HUDEP-2 (cell line): ENCODE results near the gene FBXO48.
A peak's percentile ranks its signal among the peaks of the same experiment; 100 is the strongest.
"Not testable (repeated sequence)": the region's sequence is repeated elsewhere in the genome, so short reads cannot be mapped to it uniquely, and the experiment has no call there.

Experiments used
- DNase-seq, 76 experiments: peaks; one replicate each; lab custom pipeline; 2025; ENCODE audit not compliant: unreplicated experiment in 76 of 76; lab: John Stamatoyannopoulos, UW

FBXO48 gene

GRCh38 chr2:68467077-68467960 lies at the start of gene FBXO48, which contains the start of gene APLF:
Gene FBXO48 (minus strand): TSS chr2:68467294. CDS start chr2:68465145, 2,149 bp downstream.
Gene APLF (plus strand): TSS chr2:68467585. CDS start chr2:68467732, 147 bp downstream.
- peak in 75 of 76 experiments; percentile 73 to 99 (median 96) for DNase-seq

GRCh38 chr2:68516051-68516955 lies 49.2 kb upstream of the FBXO48 start:
- no peak for DNase-seq

- DNase-seq, result no peak
Measured at GRCh38 chr2:68514316-68514929, 47.3 kb upstream of the FBXO48 start.

GRCh38 chr2:68512966-68513365 lies 45.9 kb upstream of the FBXO48 start:
- DNase-seq, result no peak

- no peak for DNase-seq
Measured at GRCh38 chr2:68512326-68512725, 45.2 kb upstream of the FBXO48 start.

- DNase-seq, result no peak
Measured at GRCh38 chr2:68506170-68506569, 39.1 kb upstream of the FBXO48 start.

- DNase-seq, result no peak
Measured at GRCh38 chr2:68505603-68506159, 38.6 kb upstream of the FBXO48 start.

GRCh38 chr2:68501768-68502167 lies 34.7 kb upstream of the FBXO48 start:
- no peak for DNase-seq

- no peak for DNase-seq
Measured at GRCh38 chr2:68500649-68501048, 33.6 kb upstream of the FBXO48 start.

GRCh38 chr2:68499133-68499532 lies 32.0 kb upstream of the FBXO48 start:
- DNase-seq, result no peak

- DNase-seq, result no peak
Measured at GRCh38 chr2:68491582-68491981, 24.5 kb upstream of the FBXO48 start.

- no peak for DNase-seq
Measured at GRCh38 chr2:68489282-68489681, 22.2 kb upstream of the FBXO48 start.

- DNase-seq, result not testable (repeated sequence)
Measured at GRCh38 chr2:68488605-68489004, 21.5 kb upstream of the FBXO48 start.

GRCh38 chr2:68487773-68488355 lies 20.8 kb upstream of the FBXO48 start:
- peak in 7 of 76 experiments; percentile 2 to 22 (median 8) for DNase-seq

- DNase-seq, result no peak
Measured at GRCh38 chr2:68483011-68483410, 15.9 kb upstream of the FBXO48 start.

- peak in 2 of 76 experiments; percentile 4 to 7 for DNase-seq
Measured at GRCh38 chr2:68482296-68482820, 15.3 kb upstream of the FBXO48 start.

GRCh38 chr2:68478688-68479087 lies 11.6 kb upstream of the FBXO48 start:
- no peak for DNase-seq

GRCh38 chr2:68476454-68476853 lies 9.4 kb upstream of the FBXO48 start:
- no peak for DNase-seq

GRCh38 chr2:68475576-68475975 lies 8.5 kb upstream of the FBXO48 start:
- DNase-seq, result no peak

GRCh38 chr2:68475110-68475509 lies 8.0 kb upstream of the FBXO48 start:
- no peak for DNase-seq
